NCI-H146 treated with DMSO at 0.1 percent for 48 hours (cell line): Measurements from ENCODE around the gene CAMK2D.

Source experiments
- DNase-seq: peaks from one replicate; lab custom pipeline; 2025; ENCODE audit not compliant: unreplicated experiment; lab: John Stamatoyannopoulos, UW

Gene CAMK2D

DNA sequence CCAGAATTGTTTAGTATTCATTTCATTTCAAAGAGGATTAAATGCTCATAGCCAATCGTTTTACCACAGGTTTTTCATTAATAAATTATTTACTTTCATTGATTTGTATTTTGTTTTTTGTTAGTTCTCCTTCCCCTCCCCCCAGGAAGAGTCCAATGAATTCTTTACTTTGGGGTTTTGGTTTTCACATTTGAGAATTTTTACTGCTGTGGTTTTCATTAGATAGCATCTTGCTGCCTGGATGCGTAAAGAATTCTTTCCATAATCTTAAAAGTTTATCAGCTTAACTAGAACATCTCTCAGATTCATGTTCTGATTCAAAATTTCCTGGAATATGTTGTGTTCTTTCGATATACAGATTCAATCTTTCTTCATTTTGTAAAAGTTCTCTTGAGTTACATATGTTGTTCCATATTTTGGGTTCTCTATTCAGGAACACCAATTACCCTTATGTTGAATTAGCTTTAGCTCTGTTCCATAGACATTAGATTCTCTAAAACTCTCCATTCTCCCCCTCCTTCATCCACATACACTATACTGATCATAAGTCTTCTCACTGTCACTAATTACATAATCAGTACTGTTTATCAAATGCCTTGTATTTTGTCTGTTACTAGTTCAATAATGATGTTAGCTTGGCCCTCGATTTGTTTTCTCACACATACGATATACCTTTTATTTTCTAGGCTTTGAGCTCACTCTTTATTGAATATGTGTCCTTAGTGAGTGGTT lies 184.4 kb downstream of the CAMK2D start:
- DNase-seq, result no peak

GRCh38 chr4:113575401-113575800 lies 186.1 kb downstream of the CAMK2D start:
- DNase-seq, result no peak

DNA sequence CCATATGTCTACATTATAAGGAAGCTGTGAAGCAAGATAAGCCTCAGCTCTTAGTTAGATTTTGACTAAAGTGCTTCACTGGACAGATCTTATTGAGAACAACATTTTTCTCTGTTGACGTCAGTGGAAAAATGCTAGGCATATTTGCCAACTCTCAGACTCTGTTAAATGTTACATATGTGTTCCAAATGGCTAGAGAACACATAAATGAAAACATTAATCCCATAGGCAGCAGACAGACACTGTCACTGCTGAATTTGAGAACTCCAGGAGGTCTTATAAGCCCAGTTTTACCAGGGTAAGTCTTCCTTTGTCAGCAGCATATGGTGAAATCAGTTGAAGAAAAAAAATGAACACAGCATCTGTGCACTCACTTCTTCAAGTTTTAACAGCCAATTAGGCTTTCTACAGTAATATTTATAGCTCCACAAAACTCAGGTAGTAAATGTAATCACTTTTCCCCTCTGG lies 186.9 kb downstream of the CAMK2D start:
- no peak for DNase-seq

GRCh38 chr4:113572620-113573019 lies 188.9 kb downstream of the CAMK2D start:
- no peak for DNase-seq

GRCh38 chr4:113566015-113566795 lies 195.3 kb downstream of the CAMK2D start:
- no peak for DNase-seq

- no peak for DNase-seq
These were observed 195.9 kb downstream of the CAMK2D start for GRCh38 chr4:113565702-113566012.

GRCh38 chr4:113564493-113564892 lies 197.0 kb downstream of the CAMK2D start:
- no peak for DNase-seq

- no peak for DNase-seq
These were observed 197.7 kb downstream of the CAMK2D start for GRCh38 chr4:113563691-113564378.

- DNase-seq, result no peak
These were observed 199.8 kb downstream of the CAMK2D start for GRCh38 chr4:113561758-113562157.

- no peak for DNase-seq
These were observed 200.4 kb downstream of the CAMK2D start for GRCh38 chr4:113561092-113561491.

- DNase-seq, result no peak
These were observed 201.0 kb downstream of the CAMK2D start for GRCh38 chr4:113560579-113560978.

DNA sequence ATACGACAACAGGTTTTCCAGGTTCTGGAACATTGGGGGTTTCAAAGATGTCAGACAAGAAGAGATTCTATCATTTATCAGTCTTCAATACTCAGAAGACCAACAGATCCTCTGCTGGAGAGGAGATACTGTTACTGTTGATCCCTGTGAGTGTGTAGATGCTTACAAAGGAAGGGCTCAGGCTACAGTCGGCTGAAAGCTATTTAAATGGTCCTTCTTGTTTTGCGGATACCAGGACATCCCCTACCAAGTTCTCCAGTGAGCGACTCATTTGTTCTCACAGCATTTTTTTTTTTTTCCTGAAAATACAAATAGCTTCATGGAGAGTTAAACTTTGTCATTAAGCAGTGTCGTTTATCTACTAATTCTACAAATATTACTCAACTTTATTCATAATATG lies 201.6 kb downstream of the CAMK2D start:
- DNase-seq, result no peak

DNA sequence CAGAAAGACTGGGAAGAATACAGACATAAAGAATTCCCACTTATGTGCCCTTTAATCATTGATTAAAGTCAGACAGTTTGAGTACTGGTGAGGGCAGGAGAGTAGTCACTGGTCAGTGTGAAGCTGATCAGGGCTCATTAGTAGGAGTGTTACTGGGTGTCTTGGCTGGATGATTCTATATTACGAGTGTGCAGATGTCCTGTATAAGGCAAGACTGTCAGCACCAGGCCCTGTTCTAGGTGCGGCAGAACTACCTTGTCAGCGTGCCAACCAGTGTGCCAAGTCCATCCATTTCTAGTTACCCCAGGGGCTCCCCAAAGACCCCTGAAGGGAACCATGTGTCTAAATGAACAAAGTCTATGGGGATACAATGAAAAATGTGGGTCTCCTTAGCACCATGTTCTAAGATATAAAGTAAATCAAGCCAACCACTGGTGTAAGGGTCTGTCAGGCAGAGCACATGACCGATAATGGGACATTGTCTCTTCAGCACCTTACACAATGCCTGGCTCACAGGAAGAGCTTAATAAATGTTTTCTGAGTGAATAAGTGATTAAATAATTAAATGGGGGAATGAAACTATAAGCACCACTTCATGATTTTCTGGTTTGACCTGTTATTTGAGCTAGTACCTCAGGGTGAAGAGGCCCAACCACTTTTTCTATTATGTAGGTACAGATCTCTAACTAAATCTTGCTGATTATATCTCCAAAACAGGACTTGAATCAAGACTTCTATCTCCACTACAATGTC lies 205.0 kb downstream of the CAMK2D start:
- no peak for DNase-seq

GRCh38 chr4:113555868-113556267 lies 205.7 kb downstream of the CAMK2D start:
- DNase-seq, result no peak

DNA sequence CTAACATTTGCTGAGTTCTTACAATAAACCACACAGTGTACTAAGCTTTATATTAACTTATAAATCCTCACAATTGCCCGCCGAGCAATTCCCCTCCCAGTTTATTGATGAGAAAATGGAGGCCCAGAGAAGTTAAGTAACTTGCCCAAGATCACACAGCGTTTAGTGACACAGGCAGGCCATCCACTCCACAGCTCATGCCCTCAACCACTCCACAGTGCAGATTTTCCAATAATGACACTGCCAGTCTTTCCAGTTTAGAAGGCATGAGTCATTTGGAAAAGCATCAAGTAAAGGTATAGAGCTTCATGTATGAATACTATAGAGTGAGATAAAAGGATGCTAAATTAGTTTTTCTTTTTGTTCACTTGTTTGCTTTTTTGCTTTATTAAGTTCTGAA lies 208.5 kb downstream of the CAMK2D start:
- no peak for DNase-seq

- DNase-seq, result no peak
These were observed 211.0 kb downstream of the CAMK2D start for GRCh38 chr4:113550510-113550909.

- DNase-seq, result no peak
These were observed 213.2 kb downstream of the CAMK2D start for GRCh38 chr4:113548303-113548702.

GRCh38 chr4:113547487-113548042 lies 214.0 kb downstream of the CAMK2D start:
- DNase-seq, result peak; percentile 80

DNA sequence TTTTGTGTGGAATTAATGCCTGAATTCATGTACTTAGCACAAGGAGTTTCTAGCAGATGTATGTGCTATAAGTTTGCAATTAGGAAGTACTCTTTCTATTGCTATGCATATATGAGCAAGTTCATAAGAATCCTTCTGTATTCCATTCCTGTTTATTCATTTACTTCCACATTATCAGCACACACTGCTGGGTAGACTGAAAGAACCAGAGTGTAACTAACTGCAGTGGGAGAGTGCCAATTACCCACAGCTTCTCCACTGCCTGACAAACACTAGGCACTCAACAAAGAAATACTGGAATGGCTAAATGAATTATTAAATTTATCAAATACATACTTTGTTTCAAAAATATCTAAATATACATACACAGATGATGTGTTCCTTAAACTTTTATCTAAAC lies 219.6 kb downstream of the CAMK2D start:
- no peak for DNase-seq

DNA sequence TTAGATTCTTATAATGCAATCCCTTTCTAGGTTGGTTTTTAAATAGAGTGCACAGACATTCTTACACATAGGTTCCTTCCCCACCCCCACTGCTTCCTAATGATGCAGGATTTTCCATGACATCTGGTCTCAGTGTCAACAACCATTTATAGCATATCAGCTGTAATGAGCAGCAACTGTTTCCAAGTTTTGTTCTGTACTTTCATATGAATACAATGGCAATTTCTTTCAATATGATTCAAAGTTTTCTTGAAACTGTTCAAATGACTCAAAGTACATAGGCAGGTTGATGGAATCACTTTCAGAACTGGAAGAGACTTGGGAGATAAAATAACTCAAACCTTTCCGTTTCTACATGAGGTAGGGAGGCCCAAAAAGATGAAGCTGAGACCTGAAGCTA lies 220.7 kb downstream of the CAMK2D start:
- DNase-seq, result no peak

DNA sequence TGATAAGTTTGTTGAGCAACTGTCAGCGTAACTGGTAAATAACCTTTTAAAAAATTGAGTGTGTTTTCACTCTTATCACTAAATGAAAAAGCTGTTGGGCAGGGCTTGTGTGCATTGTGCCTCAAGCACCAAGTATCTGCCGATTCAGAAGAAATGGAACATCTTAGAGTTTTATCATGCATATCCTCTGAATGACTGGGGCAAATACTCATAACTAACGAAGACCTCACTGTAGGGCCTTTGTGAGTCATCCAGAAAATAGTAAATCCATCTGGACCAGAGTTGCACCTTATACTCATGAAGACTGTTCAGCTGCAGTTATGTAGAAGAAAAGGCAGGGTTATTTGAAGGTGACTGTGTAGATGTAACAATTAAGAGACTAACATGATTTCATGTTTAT lies 222.1 kb downstream of the CAMK2D start:
- no peak for DNase-seq
